Amniotic epithelial cell (primary cell): ENCODE data around the gene CASR.

Experiments
- DNase-seq: peaks from one replicate; pipeline ENCODE4 v3.0.0-alpha.2; 2010; ENCODE audit warnings: low read depth

The CASR gene

GRCh38 chr3:122215592-122216298 lies 32.3 kb downstream of the CASR start:
- no peak for DNase-seq

DNA sequence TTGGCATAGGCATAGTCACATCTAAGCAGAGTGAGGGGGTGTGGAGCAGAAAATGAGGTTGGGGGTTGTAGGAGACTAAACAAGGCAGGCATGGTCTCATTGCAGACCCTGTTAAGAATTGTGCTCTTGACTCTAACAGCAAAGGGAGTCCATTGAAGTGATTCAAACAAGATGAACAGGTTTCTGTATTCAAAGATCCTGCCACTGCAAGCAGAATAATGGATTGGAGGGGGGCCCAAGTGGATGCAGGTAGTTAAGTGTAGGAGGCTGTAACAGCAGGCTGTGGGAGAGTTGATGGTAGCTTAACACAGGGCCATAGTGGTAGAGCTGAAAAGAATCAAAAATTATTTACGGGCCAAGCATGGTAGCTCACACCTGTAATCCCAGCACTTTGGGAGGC lies 34.4 kb downstream of the CASR start:
- no peak for DNase-seq

DNA sequence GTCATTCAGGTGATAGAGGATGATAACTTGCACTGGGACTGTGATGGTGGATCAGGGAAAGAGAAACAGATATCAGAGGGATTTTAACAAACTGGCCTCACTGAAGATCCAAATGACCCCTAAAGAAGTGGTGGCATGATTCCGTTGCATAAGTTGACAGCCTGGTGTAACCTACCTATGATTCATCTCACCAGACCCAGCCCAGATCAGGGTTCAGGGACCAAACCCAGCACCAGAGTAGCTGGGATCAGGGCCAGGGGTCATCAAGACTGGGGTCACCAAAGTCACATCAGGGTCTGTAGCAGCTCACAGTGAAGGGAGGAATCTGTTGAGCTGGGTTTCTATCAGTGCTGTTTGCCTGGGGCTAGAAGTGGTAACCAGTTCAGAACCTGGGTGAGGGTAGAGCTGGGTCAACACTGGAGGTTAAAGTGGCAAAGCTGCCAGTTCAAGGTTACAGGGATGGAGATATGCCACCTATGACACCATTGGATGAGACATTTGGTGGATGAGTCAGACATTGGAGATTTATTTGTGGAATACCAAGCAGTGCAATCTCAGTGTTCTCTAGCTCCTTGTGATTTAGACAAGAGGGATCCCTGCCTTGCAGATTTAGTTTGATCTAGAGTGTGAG lies 35.9 kb downstream of the CASR start:
- peak; percentile 2 for DNase-seq

GRCh38 chr3:122227036-122227781 lies 43.7 kb downstream of the CASR start:
- no peak for DNase-seq

DNA sequence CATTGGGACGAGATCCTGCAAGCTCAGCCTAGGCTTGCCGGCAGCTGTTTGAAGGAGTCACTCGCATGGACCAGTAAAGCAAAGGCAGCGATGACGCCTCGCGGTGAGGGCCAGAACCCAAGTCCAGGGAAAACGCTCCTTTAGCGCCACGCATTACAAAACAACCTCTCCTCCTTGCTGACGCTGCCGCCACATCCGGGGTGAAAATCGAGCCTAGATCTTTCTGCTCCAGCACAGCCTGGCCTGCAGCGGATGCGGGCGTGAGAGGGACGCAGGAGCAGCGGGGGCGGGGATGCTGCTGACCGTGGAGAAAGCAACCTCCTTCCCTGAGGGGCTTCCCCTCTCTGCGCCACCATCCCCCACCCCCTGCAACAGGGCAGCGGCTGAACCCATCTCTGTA lies 46.7 kb downstream of the CASR start:
- DNase-seq: no peak

GRCh38 chr3:122231465-122232157 lies 48.1 kb downstream of the CASR start:
- no peak for DNase-seq

GRCh38 chr3:122232485-122232884 lies 49.0 kb downstream of the CASR start:
- DNase-seq: no peak

- DNase-seq: no peak
These were observed 49.9 kb downstream of the CASR start for GRCh38 chr3:122233101-122233952.

- DNase-seq: no peak
These were observed 50.6 kb downstream of the CASR start for GRCh38 chr3:122234117-122234516.

- no peak for DNase-seq
These were observed 51.7 kb downstream of the CASR start for GRCh38 chr3:122235147-122235546.

GRCh38 chr3:122239112-122239511 lies 55.6 kb downstream of the CASR start:
- no peak for DNase-seq

GRCh38 chr3:122245513-122246174 lies 62.2 kb downstream of the CASR start:
- DNase-seq: peak; percentile 82

DNA sequence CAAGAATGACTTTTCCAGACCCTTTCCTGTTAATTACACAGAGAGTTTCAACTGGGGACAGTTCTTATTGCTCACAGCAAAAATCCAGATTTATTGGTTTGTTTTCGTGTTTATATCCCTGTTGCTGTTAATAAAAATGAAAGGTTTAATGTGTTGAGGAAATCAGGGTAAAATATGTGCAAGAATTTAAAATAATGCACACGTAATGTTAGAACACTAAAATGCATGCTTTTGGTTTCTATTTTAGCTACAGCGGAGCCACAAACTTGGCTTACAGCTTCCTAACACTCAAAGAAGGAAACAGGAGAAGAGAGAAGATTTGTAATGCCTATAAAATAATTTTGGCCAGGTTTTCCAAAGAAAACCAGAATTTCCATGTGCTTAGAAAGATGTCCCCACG lies 62.7 kb downstream of the CASR start:
- peak; percentile 57 for DNase-seq

- no peak for DNase-seq
These were observed 63.8 kb downstream of the CASR start for GRCh38 chr3:122247087-122247824.

GRCh38 chr3:122247825-122248185 lies 64.3 kb downstream of the CASR start:
- no peak for DNase-seq

DNA sequence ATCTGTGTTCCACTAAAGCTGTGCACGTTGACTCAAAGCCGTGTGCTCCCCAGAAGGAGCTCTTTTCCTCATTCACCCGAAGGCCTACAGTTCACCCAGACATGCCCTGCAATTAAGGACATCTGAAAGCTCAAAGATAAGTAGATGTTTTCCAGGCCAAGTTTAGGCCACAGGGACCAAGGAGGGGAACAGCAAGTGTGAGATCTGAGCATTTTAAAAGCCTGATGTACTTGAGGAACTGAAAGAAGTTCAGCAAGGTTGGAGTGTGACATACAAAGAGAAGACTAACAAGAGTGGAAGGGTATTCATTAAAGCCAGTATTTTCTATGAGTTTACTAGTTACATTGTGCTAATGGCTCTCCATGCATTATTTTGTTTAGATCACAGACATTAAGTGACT lies 68.0 kb downstream of the CASR start:
- DNase-seq: no peak

DNA sequence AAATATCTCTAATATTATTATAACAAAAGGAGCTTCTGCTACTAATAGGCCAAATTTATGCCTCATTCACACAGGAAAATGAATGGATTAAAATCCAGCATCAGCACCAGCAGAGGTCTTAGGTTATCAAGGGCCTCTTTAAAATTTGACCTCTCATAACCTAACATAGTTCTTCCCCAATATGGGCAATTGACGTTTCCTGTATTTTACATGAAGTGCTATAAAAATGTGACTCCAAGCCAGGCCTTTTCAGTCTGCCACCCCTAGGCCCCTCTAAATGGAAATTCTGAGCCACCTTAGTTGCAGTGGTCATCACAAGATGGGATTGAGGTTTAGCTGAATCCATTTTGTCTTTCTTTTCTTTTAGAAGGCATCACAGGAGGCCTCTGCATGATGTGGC lies 70.1 kb downstream of the CASR start:
- DNase-seq: no peak

DNA sequence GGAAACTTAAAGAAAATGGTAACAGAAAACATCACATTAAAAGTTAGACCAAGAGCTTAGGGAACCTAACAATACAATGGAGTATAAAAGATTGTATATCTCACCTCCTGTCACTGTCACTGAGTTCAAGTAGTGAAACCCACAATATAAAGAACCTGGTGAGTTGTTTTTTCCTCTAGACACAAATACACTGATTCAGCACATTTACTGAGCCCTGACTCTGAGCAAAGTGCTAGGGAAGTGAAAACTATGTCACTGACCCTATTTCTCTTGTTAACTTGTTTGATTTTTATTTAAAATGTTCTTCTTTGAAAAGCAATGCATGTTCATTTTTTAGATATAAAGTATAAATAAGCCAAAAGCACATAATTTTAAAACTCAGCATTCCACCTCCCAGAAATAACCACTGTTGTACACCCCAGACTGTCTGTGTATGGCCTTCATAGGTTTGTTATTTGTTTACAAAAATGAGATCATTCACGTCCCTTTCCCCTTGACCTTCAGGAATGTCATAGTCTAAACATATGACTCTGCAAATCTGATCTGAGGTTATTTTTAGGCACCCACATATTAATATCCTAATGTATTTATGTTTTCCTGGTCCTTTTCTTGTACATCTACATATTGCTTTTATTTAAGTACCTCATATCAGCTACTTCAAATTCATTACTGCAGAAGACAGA lies 72.4 kb downstream of the CASR start:
- no peak for DNase-seq

DNA sequence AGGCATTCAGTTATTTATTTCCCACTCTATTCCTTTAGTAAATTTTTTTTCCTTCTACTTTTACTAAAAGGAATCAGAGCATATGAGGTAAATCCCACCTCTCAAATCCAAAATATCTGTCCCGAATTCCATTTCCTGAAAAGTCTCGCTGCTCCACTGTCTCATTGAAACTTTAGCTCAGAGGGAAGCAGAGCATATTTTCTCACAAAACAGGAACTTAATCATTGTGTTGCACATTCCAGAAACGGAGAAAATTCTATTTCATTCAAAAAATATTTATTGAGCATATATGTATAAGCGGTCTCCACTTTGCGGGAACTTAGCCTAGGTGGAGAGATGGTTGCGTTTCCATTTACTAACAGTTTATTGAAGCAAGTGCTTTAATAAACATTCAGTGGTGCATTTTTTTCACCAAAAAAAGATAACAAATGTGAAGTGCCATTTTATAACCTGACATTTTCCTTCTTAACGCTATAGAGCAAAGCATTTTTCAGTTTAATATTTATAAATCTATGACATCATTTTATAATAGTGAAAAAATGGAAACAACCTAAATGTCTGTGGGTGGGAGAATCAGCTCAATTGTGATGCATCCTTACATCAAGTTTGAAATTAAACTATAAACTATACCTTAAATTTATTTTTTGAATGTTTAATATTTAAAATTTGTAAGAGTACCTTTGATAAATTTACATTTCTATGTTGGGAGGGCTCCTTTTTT lies 74.3 kb downstream of the CASR start:
- DNase-seq: no peak
